OCI-LY7 (cell line): ENCODE data around the gene C12orf42. TPM values are rescaled to one million over a fixed set of nuclear protein-coding genes. Genes with fewer than 3 reads are reported as not detected.

ENCODE experiments used
- BruUV-seq: library from RNA; stranded (reverse); fragments of 400-500 nt; replicated peaks from 2 replicates; lab custom pipeline; 2021; lab: Mats Ljungman, UMichigan
- CTCF ChIA-PET: fragments of 300-600 bp; sonication (Branson Sonifier 250); formaldehyde crosslinking; loops from one replicate; lab custom pipeline; 2022; ENCODE audit warnings: antibody characterized with exemption; ENCODE audit not compliant: unreplicated experiment; lab: Charles Lee
- POLR2A ChIA-PET: fragments of 300-600 bp; sonication (Branson Sonifier 250); formaldehyde crosslinking; loops from one replicate; lab custom pipeline; 2022; ENCODE audit warnings: antibody characterized with exemption; lab: Charles Lee
- DNase-seq: peaks from one replicate; pipeline ENCODE4 v3.0.0-alpha.2; 2015; ENCODE audit warnings: low spot score
- H2AFZ ChIP-seq: fragments of 200-600 bp; sonication (generic), shearing (Covaris generic); 2 replicates; pipeline ENCODE4 v1.6.1; 2014; ENCODE audit warnings: mild to moderate bottlenecking, antibody characterized with exemption, low read length, moderate library complexity
- H3K27ac ChIP-seq: fragments of 200-600 bp; sonication (generic); 2 replicates; pipeline ENCODE4 v1.5.1; 2014; ENCODE audit warnings: mixed run types, low read depth, mild to moderate bottlenecking, moderate library complexity, low read length, inconsistent platforms; ENCODE audit not compliant: poor library complexity, severe bottlenecking
- H3K36me3 ChIP-seq: fragments of 200-600 bp; sonication (generic); 2 replicates; pipeline ENCODE4 v1.6.1; 2014; ENCODE audit warnings: mild to moderate bottlenecking, antibody characterized with exemption, low read length, moderate library complexity, mixed read lengths; ENCODE audit not compliant: insufficient read depth
- H3K4me1 ChIP-seq: fragments of 200-600 bp; sonication (generic); 2 replicates; pipeline ENCODE4 v1.5.1; 2014; ENCODE audit warnings: mild to moderate bottlenecking, low read length; ENCODE audit not compliant: insufficient read depth, poor library complexity, severe bottlenecking
- H3K4me2 ChIP-seq: fragments of 200-600 bp; sonication (generic); 2 replicates; pipeline ENCODE4 v1.6.1; 2014; ENCODE audit warnings: mild to moderate bottlenecking, low read length
- H3K4me3 ChIP-seq: fragments of 200-600 bp; sonication (generic); 2 replicates; pipeline ENCODE4 v1.5.1; 2014; ENCODE audit warnings: mild to moderate bottlenecking, low read depth, low read length; ENCODE audit not compliant: poor library complexity, severe bottlenecking
- H3K79me2 ChIP-seq: fragments of 200-600 bp; sonication (generic); 2 replicates; pipeline ENCODE4 v1.6.1; 2016; ENCODE audit warnings: low read depth, mild to moderate bottlenecking, low read length, moderate library complexity, mixed read lengths; ENCODE audit not compliant: insufficient read depth
- H3K9me2 ChIP-seq: fragments of 200-600 bp; sonication (generic); 2 replicates; pipeline ENCODE4 v1.6.1; 2016; ENCODE audit warnings: mild to moderate bottlenecking, low read length, mixed read lengths; ENCODE audit not compliant: insufficient read depth
- H3K9me3 ChIP-seq: fragments of 200-600 bp; sonication (generic); 2 replicates; pipeline ENCODE4 v1.6.1; 2014; ENCODE audit warnings: mild to moderate bottlenecking, mixed run types, low read length, mixed read lengths
- H4K20me1 ChIP-seq: fragments of 200-600 bp; sonication (generic); 2 replicates; pipeline ENCODE4 v1.6.1; 2014; ENCODE audit warnings: mild to moderate bottlenecking, antibody characterized with exemption, low read length, moderate library complexity, mixed read lengths; ENCODE audit not compliant: insufficient read depth
- CTCF ChIP-seq: fragments of 200-600 bp; sonication (generic); conservative IDR thresholded peaks from 2 replicates; pipeline ENCODE4 v1.5.1; 2014; ENCODE audit warnings: mild to moderate bottlenecking, antibody characterized with exemption, low read length, moderate library complexity, mixed read lengths
- EZH2phosphoT487 ChIP-seq: fragments of 200-600 bp; sonication (generic); IDR thresholded peaks from 2 replicates; pipeline ENCODE4 v1.6.1; 2018; ENCODE audit warnings: low read depth, borderline replicate concordance, mild to moderate bottlenecking, mixed run types, antibody characterized with exemption, low read length, moderate library complexity, mixed read lengths
- intact Hi-C: fragments of 100-400 bp; cut with micrococcal nuclease; formaldehyde crosslinking; loops from one replicate; pipeline ENCODE4 v1.10.0; 2022; ENCODE audit not compliant: unreplicated experiment
- total RNA-seq, 2 experiments: library from RNA; depleted of rRNA in 1 of 2; stranded (reverse); fragments of >200 nt in 1 of 2; shearing (Covaris generic) in 1 of 2; gene quantifications; 2 replicates each; pipeline ENCODE4 v1.2.3, GENCODE V29; 2014 to 2022

C12orf42 gene
- total RNA-seq, 2 experiments from 2014 or later = 1.2 TPM; not detected in 1

- POLR2A ChIA-PET = no interaction called here
- H3K4me1 ChIP-seq = no peaks in the 10 kb centered on the region
- intact Hi-C loops = no loop called here
- no peak overlapping the region for H3K4me2 ChIP-seq
- no peak for DNase-seq
- CTCF ChIA-PET = no interaction called here
- no peak overlapping the region for H3K4me3 ChIP-seq
- no peaks in the 10 kb centered on the region; the same call in 1 of the 2 replicates for H4K20me1 ChIP-seq
- no peaks in the 10 kb centered on the region for H3K79me2 ChIP-seq
- no peak overlapping the region for H2AFZ ChIP-seq
- H3K27ac ChIP-seq = no peak overlapping the region
- H3K36me3 ChIP-seq = no peaks in the 10 kb centered on the region
- TF ChIP-seq EZH2phosphoT487 (no peak), CTCF (no peak)
- no TSS peak for BruUV-seq
- H3K9me3 ChIP-seq = no peaks in the 10 kb centered on the region
- no peaks in the 10 kb centered on the region for H3K9me2 ChIP-seq
Observed at GRCh38 chr12:103288016-103288415, 207.8 kb downstream of the C12orf42 start.

- no peak overlapping the region for H3K4me2 ChIP-seq
- H3K9me2 ChIP-seq = no peaks in the 10 kb centered on the region
- H2AFZ ChIP-seq = no peak overlapping the region
- H3K27ac ChIP-seq = no peak overlapping the region
- no peak for DNase-seq
- H4K20me1 ChIP-seq = no peaks in the 10 kb centered on the region; the same call in 1 of the 2 replicates
- H3K4me1 ChIP-seq = no peaks in the 10 kb centered on the region
- intact Hi-C loops = no loop called here
- no peaks in the 10 kb centered on the region for H3K79me2 ChIP-seq
- no peak overlapping the region for H3K4me3 ChIP-seq
- POLR2A ChIA-PET = no interaction called here
- no peaks in the 10 kb centered on the region for H3K9me3 ChIP-seq
- H3K36me3 ChIP-seq = no peaks in the 10 kb centered on the region
- BruUV-seq = no TSS peak
- no peak for TF ChIP-seq CTCF
- no peak for TF ChIP-seq EZH2phosphoT487
- CTCF ChIA-PET = no interaction called here
Observed at GRCh38 chr12:103282124-103282523, 213.6 kb downstream of the C12orf42 start.

GRCh38 chr12:103279444-103279843 lies 216.3 kb downstream of the C12orf42 start:
- ChIA-PET POLR2A (no interaction called here), CTCF (no interaction called here)
- intact Hi-C loops = no loop called here
- Histone ChIP-seq H3K4me2 (no peak overlapping the region), H3K4me1 (no peaks in the 10 kb centered on the region), H3K9me3 (no peaks in the 10 kb centered on the region), H3K27ac (no peak overlapping the region), H4K20me1 (no peaks in the 10 kb centered on the region; the same call in 1 of the 2 replicates), H3K9me2 (no peaks in the 10 kb centered on the region), H3K36me3 (no peaks in the 10 kb centered on the region), H3K4me3 (no peak overlapping the region), H2AFZ (no peak overlapping the region), H3K79me2 (no peaks in the 10 kb centered on the region)
- no peak for TF ChIP-seq EZH2phosphoT487
- no peak for TF ChIP-seq CTCF
- DNase-seq = no peak
- no TSS peak for BruUV-seq
